ENCODE results near the gene TRPV3. TPM values are rescaled to one million over a fixed set of nuclear protein-coding genes. Genes with fewer than 3 reads are reported as not detected.

Gene TRPV3
- total and polyA plus RNA-seq, 2 donors (not counting 3 experiments of a cell fraction or from before 2014, with no cell fraction given) = 0.01 TPM; not detected in 1

GRCh38 chr17:3596804-3597464, 39.3 kb upstream of the TRPV3 start:
- ChIA-PET CTCF (interaction anchor here (0.9 kb wide), 1 partner anchor 25 kb away, joined by 4 read pairs; no protein-coding TSS in a partner anchor), POLR2A (no interaction called here)
- Histone ChIP-seq H4K20me1 (replicated peaks; ENCODE audit: control insufficient read depth, extremely low read depth, insufficient read depth, low read length) (no peaks in the 10 kb centered on the region), H2AFZ (ENCODE audit: low read depth, low read length) (no peak overlapping the region), H3K27me3 (ENCODE audit: control insufficient read depth in 2 of 2, insufficient read depth in 2 of 2, low read length in 2 of 2) (no peaks in the 10 kb centered on the region), H3K27ac (ENCODE audit: insufficient read depth, low read depth, low read length) (no peak overlapping the region), H3K9me1 (replicated peaks; ENCODE audit: control insufficient read depth, extremely low read depth, insufficient read depth, low read length) (no peaks in the 10 kb centered on the region), H3K4me1 (ENCODE audit: control insufficient read depth, extremely low read depth, insufficient read depth, low read length) (no peaks in the 10 kb centered on the region), H3K9ac (replicated peaks; ENCODE audit: extremely low read depth, insufficient read depth, low read length) (no peak overlapping the region), H3K4me3 (replicated peaks in 1 of 3; ENCODE audit: insufficient read depth in 1 of 3, low read depth in 1 of 3, low read length in 3 of 3) (no peak overlapping the region), H3K36me3 (ENCODE audit: control insufficient read depth in 2 of 2, extremely low read depth in 1 of 2, insufficient read depth in 2 of 2, low read length in 2 of 2) (no peaks in the 10 kb centered on the region), H3K9me3 (replicated peaks; ENCODE audit: control insufficient read depth, insufficient read depth, low read length) (no peaks in the 10 kb centered on the region), H3K79me2 (ENCODE audit: control insufficient read depth, insufficient read depth, low read length) (no peaks in the 10 kb centered on the region), H3K4me2 (ENCODE audit: insufficient read depth, low read length) (no peak overlapping the region)
- TF ChIP-seq POLR2A (IDR thresholded peaks at IDR 0.05; ENCODE audit: low read depth, low read length) (no peak), MAX (IDR thresholded peaks at IDR 0.05; ENCODE audit: insufficient read depth, insufficient read length) (no peak), JUN (IDR thresholded peaks at IDR 0.05; ENCODE audit: borderline replicate concordance, insufficient read depth, insufficient read length, low read depth) (no peak)
- intact Hi-C loops (cut with micrococcal nuclease) (no loop called here), dilution Hi-C loops (cut with MboI; ENCODE audit: extremely low pct_ligation_motif_present, low sequenced_read_pairs) (no loop called here)
- FAIRE-seq = no peak
- BruUV-seq (replicated peaks) = no TSS peak
- no peak for DNase-seq (ENCODE audit: low read depth, low spot score)

- H3K27me3 ChIP-seq (ENCODE audit: control insufficient read depth in 2 of 2, insufficient read depth in 2 of 2, low read length in 2 of 2) = no peaks in the 10 kb centered on the region
- H3K9me3 ChIP-seq (replicated peaks; ENCODE audit: control insufficient read depth, insufficient read depth, low read length) = no peaks in the 10 kb centered on the region
- dilution Hi-C loops (cut with MboI; ENCODE audit: extremely low pct_ligation_motif_present, low sequenced_read_pairs) = no loop called here
- H4K20me1 ChIP-seq (replicated peaks; ENCODE audit: control insufficient read depth, extremely low read depth, insufficient read depth, low read length) = no peaks in the 10 kb centered on the region
- no peaks in the 10 kb centered on the region for H3K79me2 ChIP-seq (ENCODE audit: control insufficient read depth, insufficient read depth, low read length)
- no peaks in the 10 kb centered on the region for H3K36me3 ChIP-seq (ENCODE audit: control insufficient read depth in 2 of 2, extremely low read depth in 1 of 2, insufficient read depth in 2 of 2, low read length in 2 of 2)
- H3K9me1 ChIP-seq (replicated peaks; ENCODE audit: control insufficient read depth, extremely low read depth, insufficient read depth, low read length) = no peaks in the 10 kb centered on the region
- intact Hi-C loops (cut with micrococcal nuclease) = no loop called here
- H3K9ac ChIP-seq (replicated peaks; ENCODE audit: extremely low read depth, insufficient read depth, low read length) = no peak overlapping the region
- TF ChIP-seq EZH2 (IDR thresholded peaks at IDR 0.05; ENCODE audit: borderline replicate concordance, low read depth, low read length, severe bottlenecking) = no peak
- TF ChIP-seq FOS (IDR thresholded peaks at IDR 0.05; ENCODE audit: borderline replicate concordance, insufficient read depth, low read length) = no peak
- no peak for TF ChIP-seq GATA2 (IDR thresholded peaks at IDR 0.05; ENCODE audit: insufficient read depth, insufficient read length, low read depth, low read length)
- H3K27ac ChIP-seq (ENCODE audit: insufficient read depth, low read depth, low read length) = no peak overlapping the region
- H3K4me1 ChIP-seq (ENCODE audit: control insufficient read depth, extremely low read depth, insufficient read depth, low read length) = no peaks in the 10 kb centered on the region
- no peak overlapping the region for H2AFZ ChIP-seq (ENCODE audit: low read depth, low read length)
- H3K4me2 ChIP-seq (ENCODE audit: insufficient read depth, low read length) = no peak overlapping the region
- DNase-seq (ENCODE audit: low read depth, low spot score) (no peak), FAIRE-seq (no peak)
- no peak overlapping the region for H3K4me3 ChIP-seq (replicated peaks in 1 of 3; ENCODE audit: insufficient read depth in 1 of 3, low read depth in 1 of 3, low read length in 3 of 3)
- no TSS peak for BruUV-seq (replicated peaks)
- POLR2A ChIA-PET = no interaction called here
- CTCF ChIA-PET = no interaction called here
These were observed 37.4 kb upstream of the TRPV3 start for GRCh38 chr17:3594976-3595375.

Measured in endothelial cell of umbilical vein (primary cell).